SU-DHL-6 (cell line): ENCODE data around the gene SERPINA5.

ENCODE experiments used
- H2AFZ ChIP-seq: fragments of 200-600 bp; sonication (generic); 2 replicates; pipeline ENCODE4 v1.6.1; 2014; ENCODE audit warnings: low read depth, mild to moderate bottlenecking, moderate library complexity, mixed read lengths, antibody characterized with exemption, low read length; ENCODE audit not compliant: severe bottlenecking
- H3F3A ChIP-seq: fragments of 200-600 bp; shearing (Covaris generic); 2 replicates; pipeline ENCODE4 v1.6.0; 2016; ENCODE audit warnings: antibody characterized with exemption, mild to moderate bottlenecking; ENCODE audit not compliant: insufficient read depth
- H3K27ac ChIP-seq: fragments of 200-600 bp; sonication (generic); 2 replicates; pipeline ENCODE4 v1.5.1; 2016; ENCODE audit warnings: low read depth, mild to moderate bottlenecking, low read length, moderate library complexity, mixed read lengths
- H3K27me3 ChIP-seq: fragments of 200-600 bp; sonication (generic), shearing (Covaris generic); 2 replicates; pipeline ENCODE4 v1.6.0; 2014; ENCODE audit warnings: mild to moderate bottlenecking, low read length
- H3K36me3 ChIP-seq: fragments of 200-600 bp; sonication (generic); 2 replicates; pipeline ENCODE4 v1.6.1; 2014; ENCODE audit warnings: mild to moderate bottlenecking, low read length, mixed read lengths
- H3K4me2 ChIP-seq: fragments of 300-600, 200-600 bp; shearing (Covaris generic), sonication (generic); 2 replicates; pipeline ENCODE4 v1.6.0; 2014; ENCODE audit warnings: low read length, low read depth, mild to moderate bottlenecking; ENCODE audit not compliant: poor library complexity, severe bottlenecking
- H3K4me3 ChIP-seq: fragments of 200-600 bp; sonication (generic); 2 replicates; pipeline ENCODE4 v1.5.1; 2014; ENCODE audit warnings: antibody characterized with exemption, low read length, mild to moderate bottlenecking, mixed read lengths; ENCODE audit not compliant: insufficient read depth, poor library complexity, severe bottlenecking
- H3K79me2 ChIP-seq: fragments of 200-600 bp; sonication (generic); 2 replicates; pipeline ENCODE4 v1.6.1; 2014; ENCODE audit warnings: mild to moderate bottlenecking, low read length, moderate library complexity; ENCODE audit not compliant: insufficient read depth
- H3K9ac ChIP-seq: fragments of 200-600 bp; sonication (generic); 2 replicates; pipeline ENCODE4 v1.7.0; 2014; ENCODE audit warnings: mild to moderate bottlenecking, low read length
- H3K9me2 ChIP-seq: fragments of 200-600 bp; sonication (generic); replicated peaks from 2 replicates; pipeline ENCODE4 v1.6.1; 2014; ENCODE audit warnings: low read length; ENCODE audit not compliant: insufficient read depth
- H3K9me3 ChIP-seq: fragments of 200-600 bp; sonication (generic); 2 replicates; pipeline ENCODE4 v1.6.1; 2014; ENCODE audit warnings: low read length, mixed read lengths; ENCODE audit not compliant: insufficient read depth
- H4K20me1 ChIP-seq: fragments of 200-600 bp; sonication (generic); 2 replicates; pipeline ENCODE4 v1.6.1; 2014; ENCODE audit warnings: low read depth, mild to moderate bottlenecking, antibody characterized with exemption, low read length, moderate library complexity, mixed read lengths
- CTCF ChIP-seq: fragments of 200-600 bp; sonication (generic); IDR thresholded peaks from one replicate; pipeline ENCODE4 v1.5.1; 2017; ENCODE audit warnings: antibody characterized with exemption, mild to moderate bottlenecking, low read length, moderate library complexity; ENCODE audit not compliant: insufficient read depth, poor library complexity, severe bottlenecking
- EZH2phosphoT487 ChIP-seq: fragments of 200-600 bp; sonication (generic), shearing (Covaris generic); conservative IDR thresholded peaks from 2 replicates; pipeline ENCODE4 v1.6.1; 2018; ENCODE audit warnings: mild to moderate bottlenecking, antibody characterized with exemption, low read length, moderate library complexity, mixed read lengths

Gene SERPINA5

GRCh38 chr14:94615823-94616570, 34.8 kb downstream of the SERPINA5 start:
- no peaks in the 10 kb centered on the region for H3K9me2 ChIP-seq
- peaks cover 16% of the 10 kb centered on the region; the same call in 1 of the 2 replicates for H3K9me3 ChIP-seq
- H3K9ac ChIP-seq = no peak overlapping the region
- no peaks in the 10 kb centered on the region for H3K36me3 ChIP-seq
- H3F3A ChIP-seq = no peaks in the 10 kb centered on the region
- no peak overlapping the region for H3K4me2 ChIP-seq
- no peaks in the 10 kb centered on the region for H3K27me3 ChIP-seq
- no peak overlapping the region for H3K27ac ChIP-seq
- no peaks in the 10 kb centered on the region for H3K79me2 ChIP-seq
- TF ChIP-seq EZH2phosphoT487 = no peak
- TF ChIP-seq CTCF = no peak
- no peaks in the 10 kb centered on the region for H4K20me1 ChIP-seq
- no peak overlapping the region for H2AFZ ChIP-seq
- no peak overlapping the region for H3K4me3 ChIP-seq

- Histone ChIP-seq H3K79me2 (no peaks in the 10 kb centered on the region), H3K27ac (no peak overlapping the region), H4K20me1 (no peaks in the 10 kb centered on the region)
Observed at GRCh38 chr14:94617366-94617941, 36.2 kb downstream of the SERPINA5 start.

GRCh38 chr14:94617988-94618822, 37.0 kb downstream of the SERPINA5 start:
- H3K27me3 ChIP-seq = no peaks in the 10 kb centered on the region
- no peaks in the 10 kb centered on the region for H3K9me2 ChIP-seq
- no peak overlapping the region for H3K4me3 ChIP-seq
- no peak overlapping the region for H2AFZ ChIP-seq
- H3K27ac ChIP-seq = no peak overlapping the region
- H3K9ac ChIP-seq = no peak overlapping the region
- TF ChIP-seq CTCF (no peak), EZH2phosphoT487 (no peak)
- H4K20me1 ChIP-seq = no peaks in the 10 kb centered on the region
- no peaks in the 10 kb centered on the region for H3K36me3 ChIP-seq
- no peaks in the 10 kb centered on the region for H3K79me2 ChIP-seq
- H3K9me3 ChIP-seq = peaks cover 16% of the 10 kb centered on the region; the same call in 1 of the 2 replicates
- no peaks in the 10 kb centered on the region for H3F3A ChIP-seq
- H3K4me2 ChIP-seq = no peak overlapping the region

More at GRCh38 chr14:94617366-94617941, 36.2 kb downstream of the SERPINA5 start:
- Histone ChIP-seq H3K9ac (no peak overlapping the region), H3K36me3 (no peaks in the 10 kb centered on the region), H3K9me2 (no peaks in the 10 kb centered on the region), H3K27me3 (no peaks in the 10 kb centered on the region), H3K4me2 (no peak overlapping the region), H2AFZ (no peak overlapping the region), H3K4me3 (no peak overlapping the region), H3K9me3 (peaks cover 16% of the 10 kb centered on the region; the same call in 1 of the 2 replicates), H3F3A (no peaks in the 10 kb centered on the region)
- TF ChIP-seq CTCF (no peak), EZH2phosphoT487 (no peak)
